OCI-LY7 (cell line): ENCODE results near the gene GM2A.

Source experiments
- EZH2phosphoT487 ChIP-seq: fragments of 200-600 bp; sonication (generic); IDR thresholded peaks from 2 replicates; pipeline ENCODE4 v1.6.1; 2018; ENCODE audit warnings: low read depth, borderline replicate concordance, mild to moderate bottlenecking, mixed run types, antibody characterized with exemption, low read length, moderate library complexity, mixed read lengths
- TF ChIP-seq, protein P1 (sequence below): fragments of 200-600 bp; sonication (generic); conservative IDR thresholded peaks from 2 replicates; pipeline ENCODE4 v1.5.1; 2014; ENCODE audit warnings: mild to moderate bottlenecking, antibody characterized with exemption, low read length, moderate library complexity, mixed read lengths

DNA sequence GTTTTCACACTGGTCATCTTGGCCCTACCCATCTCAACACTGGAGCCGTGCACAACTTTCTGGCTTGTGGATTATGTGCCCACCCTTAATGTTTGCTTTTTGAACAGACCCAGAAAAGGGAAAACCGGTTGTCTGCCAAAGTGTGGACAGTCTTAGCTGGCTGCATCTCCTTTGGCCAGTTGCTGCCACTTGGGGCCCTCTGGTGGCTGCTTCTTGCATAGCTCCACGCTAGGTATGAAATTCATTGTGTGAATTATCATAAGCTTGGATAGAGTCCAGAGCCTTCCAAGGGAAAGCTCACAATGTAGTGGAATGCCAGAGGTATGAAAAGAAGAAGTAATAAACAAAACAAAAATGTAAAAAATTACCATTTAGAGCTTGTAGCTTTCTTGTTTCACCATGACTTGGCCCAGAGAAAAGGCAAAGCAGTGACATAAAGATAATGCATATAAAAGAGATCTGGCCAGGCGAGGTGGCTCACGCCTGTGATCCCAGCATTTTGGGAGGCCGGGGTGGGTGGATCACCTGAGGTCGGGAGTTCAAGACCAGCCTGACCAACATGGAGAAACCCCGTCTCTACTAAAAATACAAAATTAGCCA is 63.1 kb downstream of the GM2A start:
- TF ChIP-seq, protein P1, sequence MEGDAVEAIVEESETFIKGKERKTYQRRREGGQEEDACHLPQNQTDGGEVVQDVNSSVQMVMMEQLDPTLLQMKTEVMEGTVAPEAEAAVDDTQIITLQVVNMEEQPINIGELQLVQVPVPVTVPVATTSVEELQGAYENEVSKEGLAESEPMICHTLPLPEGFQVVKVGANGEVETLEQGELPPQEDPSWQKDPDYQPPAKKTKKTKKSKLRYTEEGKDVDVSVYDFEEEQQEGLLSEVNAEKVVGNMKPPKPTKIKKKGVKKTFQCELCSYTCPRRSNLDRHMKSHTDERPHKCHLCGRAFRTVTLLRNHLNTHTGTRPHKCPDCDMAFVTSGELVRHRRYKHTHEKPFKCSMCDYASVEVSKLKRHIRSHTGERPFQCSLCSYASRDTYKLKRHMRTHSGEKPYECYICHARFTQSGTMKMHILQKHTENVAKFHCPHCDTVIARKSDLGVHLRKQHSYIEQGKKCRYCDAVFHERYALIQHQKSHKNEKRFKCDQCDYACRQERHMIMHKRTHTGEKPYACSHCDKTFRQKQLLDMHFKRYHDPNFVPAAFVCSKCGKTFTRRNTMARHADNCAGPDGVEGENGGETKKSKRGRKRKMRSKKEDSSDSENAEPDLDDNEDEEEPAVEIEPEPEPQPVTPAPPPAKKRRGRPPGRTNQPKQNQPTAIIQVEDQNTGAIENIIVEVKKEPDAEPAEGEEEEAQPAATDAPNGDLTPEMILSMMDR, result peak; percentile 98
- no peak for TF ChIP-seq EZH2phosphoT487
